K562 (cell line): ENCODE data around the gene EFNA5.

Experiments
- ATF3 ChIP-seq, 2 experiments: fragments of 450-650 bp in 1 of 2; sonication (generic) in 1 of 2; formaldehyde crosslinking in 1 of 2; IDR thresholded peaks in 1 of 2; conservative IDR thresholded peaks in 1 of 2; 2 replicates each; pipeline versions ENCODE4 v1.6.1 to v1.8.1; 2016 to 2023; ENCODE audit warnings: mild to moderate bottlenecking in 2 of 2, moderate library complexity in 2 of 2, inconsistent platforms in 1 of 2, missing genetic modification reagents in 1 of 2
- BCOR ChIP-seq: fragments of 450-650 bp; IDR thresholded peaks from 2 replicates; pipeline ENCODE4 v1.6.1; 2016
- CTCF ChIP-seq, 3 experiments: IDR thresholded peaks in 2 of 3; conservative IDR thresholded peaks in 1 of 3; 2 replicates each; pipeline ENCODE4 v1.5.1; 2011 to 2012; ENCODE audit warnings: low read length in 3 of 3, mild to moderate bottlenecking in 3 of 3, control low read depth in 2 of 3, improper control_type of control experiment in 1 of 3, inconsistent platforms in 1 of 3, low read depth in 1 of 3, mixed read lengths in 1 of 3, moderate library complexity in 1 of 3; ENCODE audit not compliant: insufficient read depth in 2 of 3
- DACH1 ChIP-seq: fragments of 450-650 bp; IDR thresholded peaks from 2 replicates; pipeline ENCODE4 v1.6.1; 2018; ENCODE audit not compliant: partially characterized antibody
- GMEB1 ChIP-seq: fragments of 250-450 bp; sonication (Bioruptor Pico); IDR thresholded peaks from 2 replicates; pipeline ENCODE4 v1.4.0; 2020; ENCODE audit warnings: mild to moderate bottlenecking
- HOMEZ ChIP-seq: fragments of 250-450 bp; sonication (Bioruptor Pico); IDR thresholded peaks from 2 replicates; pipeline ENCODE4 v1.4.0; 2020; ENCODE audit warnings: mild to moderate bottlenecking, moderate library complexity
- PHF8 ChIP-seq: fragments of 200-600 bp; sonication (generic); IDR thresholded peaks from 2 replicates; pipeline ENCODE4 v1.6.1; 2012; ENCODE audit warnings: mixed run types, mild to moderate bottlenecking, inconsistent platforms, low read length, moderate library complexity, borderline replicate concordance
- POLR2A ChIP-seq: fragments of 450-650 bp; conservative IDR thresholded peaks from 2 replicates; pipeline ENCODE4 v1.6.1; 2016
- STAT5A ChIP-seq: IDR thresholded peaks from 2 replicates; pipeline ENCODE4 v1.6.1; 2012; ENCODE audit warnings: low read length, inconsistent platforms, borderline replicate concordance
- TCF7 ChIP-seq: sonication (generic); IDR thresholded peaks from 2 replicates; pipeline ENCODE4 v1.6.1; 2016; ENCODE audit warnings: antibody characterized with exemption, borderline replicate concordance
- USF2 ChIP-seq: sonication (generic); formaldehyde crosslinking; IDR thresholded peaks from 2 replicates; pipeline ENCODE4 v1.5.0; 2020; ENCODE audit warnings: missing genetic modification reagents
- ZNF124 ChIP-seq: sonication (generic); formaldehyde crosslinking; IDR thresholded peaks from 2 replicates; pipeline ENCODE4 v1.8.1; 2022; ENCODE audit warnings: missing genetic modification reagents
- ZNF224 ChIP-seq: sonication (generic); formaldehyde crosslinking; IDR thresholded peaks from 2 replicates; pipeline ENCODE4 v1.8.0; 2022; ENCODE audit warnings: mild to moderate bottlenecking, missing genetic modification reagents
- TF ChIP-seq, protein P1 (sequence below): sonication (generic); formaldehyde crosslinking; IDR thresholded peaks from 2 replicates; pipeline ENCODE4 v1.8.0; 2022; ENCODE audit warnings: missing genetic modification reagents, mild to moderate bottlenecking, borderline replicate concordance

GRCh38 chr5:107504424-107504823, 166.3 kb downstream of the EFNA5 start:
- TF ChIP-seq HOMEZ (CRISPR knock-in tag) (no peak), USF2 (CRISPR knock-in tag) (no peak), GMEB1 (no peak), DACH1 (no peak), CTCF (IDR thresholded peaks at IDR 0.05 in 2 of 3, conservative IDR thresholded peaks at IDR 0.05 in 1 of 3; ENCODE audit: insufficient read depth in 2 of 3, low read depth in 1 of 3, low read length in 3 of 3) (no peak), POLR2A (no peak), BCOR (no peak), PHF8 (no peak), STAT5A (no peak), ZNF224 (CRISPR knock-in tag) (no peak), TCF7 (no peak), ZNF124 (CRISPR knock-in tag) (no peak), ATF3 (IDR thresholded peaks at IDR 0.05) (no peak), ATF3 (CRISPR knock-in tag; conservative IDR thresholded peaks at IDR 0.05) (no peak)
- TF ChIP-seq, protein P1, sequence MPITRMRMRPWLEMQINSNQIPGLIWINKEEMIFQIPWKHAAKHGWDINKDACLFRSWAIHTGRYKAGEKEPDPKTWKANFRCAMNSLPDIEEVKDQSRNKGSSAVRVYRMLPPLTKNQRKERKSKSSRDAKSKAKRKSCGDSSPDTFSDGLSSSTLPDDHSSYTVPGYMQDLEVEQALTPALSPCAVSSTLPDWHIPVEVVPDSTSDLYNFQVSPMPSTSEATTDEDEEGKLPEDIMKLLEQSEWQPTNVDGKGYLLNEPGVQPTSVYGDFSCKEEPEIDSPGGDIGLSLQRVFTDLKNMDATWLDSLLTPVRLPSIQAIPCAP (CRISPR knock-in tag) = no peak
